GM23248 (cell line): ENCODE results near the gene KRTAP2-2. TPM values are rescaled to one million over a fixed set of nuclear protein-coding genes. Genes with fewer than 3 reads are reported as not detected.
A peak's percentile ranks its signal among the peaks of the same experiment; 100 is the strongest.
"Not testable (repeated sequence)": the region's sequence is repeated elsewhere in the genome, so short reads cannot be mapped to it uniquely, and the experiment has no call there.

Experiments
- DNase-seq: peaks from one replicate; pipeline ENCODE4 v3.0.0-alpha.2; 2015
- H2AFZ ChIP-seq: fragments of 200-600 bp; sonication (generic); 2 replicates; pipeline ENCODE4 v1.6.1; 2016; ENCODE audit warnings: antibody characterized with exemption
- H3F3A ChIP-seq: fragments of 200-600 bp; sonication (generic); 2 replicates; pipeline ENCODE4 v1.6.1; 2016; ENCODE audit warnings: mild to moderate bottlenecking, antibody characterized with exemption, mixed run types; ENCODE audit not compliant: insufficient read depth
- H3K27ac ChIP-seq: fragments of 200-600 bp; sonication (generic); 2 replicates; pipeline ENCODE4 v1.5.1; 2016; ENCODE audit warnings: mild to moderate bottlenecking
- H3K27me3 ChIP-seq: fragments of 200-600 bp; sonication (generic); replicated peaks from 2 replicates; pipeline ENCODE4 v1.6.1; 2016; ENCODE audit warnings: mild to moderate bottlenecking; ENCODE audit not compliant: insufficient read depth
- H3K36me3 ChIP-seq: fragments of 200-600 bp; sonication (generic); 2 replicates; pipeline ENCODE4 v1.6.1; 2016; ENCODE audit warnings: low read depth, mild to moderate bottlenecking
- H3K4me1 ChIP-seq: fragments of 200-600 bp; sonication (generic); 2 replicates; pipeline ENCODE4 v1.6.1; 2016; ENCODE audit warnings: mild to moderate bottlenecking; ENCODE audit not compliant: insufficient read depth
- H3K4me2 ChIP-seq: fragments of 200-600 bp; sonication (generic); one replicate; pipeline ENCODE4 v1.6.1; 2016; ENCODE audit warnings: mild to moderate bottlenecking; ENCODE audit not compliant: unreplicated experiment
- H3K4me3 ChIP-seq: fragments of 200-600 bp; sonication (generic); 2 replicates; pipeline ENCODE4 v1.5.1; 2016; ENCODE audit warnings: mild to moderate bottlenecking
- H3K79me2 ChIP-seq: fragments of 200-600 bp; sonication (generic); 2 replicates; pipeline ENCODE4 v1.6.1; 2016; ENCODE audit warnings: mild to moderate bottlenecking; ENCODE audit not compliant: insufficient read depth
- H3K9ac ChIP-seq: fragments of 200-600 bp; sonication (generic); 2 replicates; pipeline ENCODE4 v1.6.1; 2016; ENCODE audit warnings: mild to moderate bottlenecking
- H3K9me2 ChIP-seq: fragments of 200-600 bp; sonication (generic); 2 replicates; pipeline ENCODE4 v1.6.1; 2016; ENCODE audit warnings: mixed run types, mild to moderate bottlenecking, moderate library complexity; ENCODE audit not compliant: insufficient read depth
- H3K9me3 ChIP-seq: fragments of 200-600 bp; sonication (generic); one replicate; pipeline ENCODE4 v1.6.1; 2017; ENCODE audit warnings: low read depth
- H4K20me1 ChIP-seq: fragments of 200-600 bp; sonication (generic); 2 replicates; pipeline ENCODE4 v1.6.0; 2016; ENCODE audit not compliant: insufficient read depth
- EZH2 ChIP-seq: fragments of 200-600 bp; sonication (generic); IDR thresholded peaks from 2 replicates; pipeline ENCODE4 v1.6.1; 2018; ENCODE audit warnings: antibody characterized with exemption, mild to moderate bottlenecking; ENCODE audit not compliant: insufficient read depth, poor library complexity, severe bottlenecking
- EZH2phosphoT487 ChIP-seq: fragments of 200-600 bp; sonication (generic); IDR thresholded peaks from 2 replicates; pipeline ENCODE4 v1.6.1; 2018; ENCODE audit warnings: antibody characterized with exemption, moderate library complexity, mild to moderate bottlenecking, low read depth; ENCODE audit not compliant: insufficient read depth
- WGBS, 2 experiments: methylation state at CpG; one replicate each; pipeline ENCODE4 v1.1.6; 2015 to 2017; ENCODE audit warnings: low lambda C conversion rate in 2 of 2, low coverage in 1 of 2; ENCODE audit errors: missing lambda C conversion rate in 2 of 2; 5-methylcytosine and 5-hydroxymethylcytosine counted together
- in situ Hi-C: fragments of 300-500 bp; cut with MboI; formaldehyde crosslinking; loops from 2 replicates; pipeline ENCODE4 v1.15.0; 2020
- polyA plus RNA-seq: library from polyadenylated mRNA; unstranded; fragments of >200 nt; fragmentation: Nextera tagmentation; extraction: Ambion mirVana; gene quantifications from 2 replicates; pipeline ENCODE4 v1.2.1, GENCODE V29; 2016
- total RNA-seq: library from RNA; depleted of rRNA; stranded (reverse); fragments of >200 nt; shearing (Covaris generic); gene quantifications from 2 replicates; pipeline ENCODE4 v1.2.3, GENCODE V29; 2014

The KRTAP2-2 gene
- total and polyA plus RNA-seq, 2 experiments from 2014 or later = 0.74 TPM; not detected in 1

DNA sequence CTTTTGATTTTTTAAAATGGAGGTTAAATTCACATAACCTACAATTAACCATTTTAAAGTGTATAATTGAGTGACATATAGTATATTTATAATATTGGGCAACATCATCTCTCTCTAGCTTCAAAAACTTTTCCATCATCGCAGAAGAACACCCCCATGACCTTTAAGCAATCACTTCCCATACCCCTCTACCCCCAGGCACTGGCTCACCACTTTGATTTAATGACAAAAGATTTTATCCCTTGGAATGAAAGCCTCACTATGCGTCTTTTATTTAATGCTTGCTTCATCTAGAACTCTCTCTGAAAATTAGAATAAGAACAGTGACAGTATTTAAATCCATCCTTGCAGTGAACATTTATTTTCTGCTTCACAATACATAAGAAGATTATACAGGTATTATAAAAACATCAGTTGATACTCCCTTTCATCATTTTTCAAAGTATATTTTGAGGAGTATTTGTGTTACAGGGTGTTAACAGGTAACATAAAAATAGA is 17.1 kb downstream of the KRTAP2-2 start:
- in situ Hi-C loops = no loop called here
- H3K27ac ChIP-seq = no peak overlapping the region
- peaks cover 5% of the 10 kb centered on the region; the same call in 1 of the 2 replicates for H3F3A ChIP-seq
- no peak overlapping the region for H3K4me3 ChIP-seq
- H3K9ac ChIP-seq = no peak overlapping the region
- no peaks in the 10 kb centered on the region for H3K36me3 ChIP-seq
- H3K9me3 ChIP-seq = no peaks in the 10 kb centered on the region
- no peak overlapping the region for H3K4me2 ChIP-seq
- H3K27me3 ChIP-seq = no peaks in the 10 kb centered on the region
- H3K9me2 ChIP-seq = no peaks in the 10 kb centered on the region
- no peaks in the 10 kb centered on the region for H4K20me1 ChIP-seq
- DNase-seq = no peak
- H3K4me1 ChIP-seq = peaks cover 34% of the 10 kb centered on the region
- no peaks in the 10 kb centered on the region for H3K79me2 ChIP-seq
- TF ChIP-seq EZH2 (no peak), EZH2phosphoT487 (no peak)
- no peak overlapping the region for H2AFZ ChIP-seq
- WGBS, 2 experiments = 95 to 97% methylated on average over 2 of the region's 2 CpGs

DNA sequence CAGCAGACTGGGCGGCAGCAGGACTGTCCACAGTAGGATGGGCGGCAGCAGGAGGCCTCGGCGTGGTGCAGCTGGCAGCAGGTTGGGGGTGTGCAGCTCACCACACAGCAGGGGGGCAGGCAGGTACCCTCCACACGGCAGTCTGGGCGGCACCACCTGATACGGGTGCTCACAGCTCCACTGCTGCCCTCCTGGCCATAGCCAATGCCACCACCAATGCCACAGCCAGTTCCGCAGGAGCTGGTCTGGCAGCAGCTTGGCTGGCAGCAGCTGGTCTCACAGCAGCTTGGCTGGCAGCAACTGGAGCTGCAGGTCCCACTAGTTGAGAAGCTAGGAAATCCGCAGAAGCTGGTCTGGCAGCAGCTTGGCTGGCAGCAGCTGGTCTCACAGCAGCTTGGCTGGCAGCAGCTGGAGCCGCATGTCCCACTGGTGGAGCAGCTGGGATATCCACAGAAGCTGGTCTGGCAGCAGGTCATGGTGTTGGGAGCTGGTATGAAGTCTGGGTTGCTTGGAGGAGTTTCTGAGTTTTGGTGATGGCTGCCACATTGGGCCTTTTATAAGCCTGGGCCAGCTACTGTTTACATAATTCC is 20.6 kb downstream of the KRTAP2-2 start, which contains the start of gene KRTAP1-3:
KRTAP1-3 (minus strand) TSS at position 529 of the 590 bp plus-strand sequence; CDS start at position 476, 53 bp downstream.
- H3K9me3 ChIP-seq, DNase-seq, H3K79me2 ChIP-seq, H4K20me1 ChIP-seq, H3K4me2 ChIP-seq, H3K4me3 ChIP-seq, H3K27me3 ChIP-seq, H3F3A ChIP-seq, H3K27ac ChIP-seq, in situ Hi-C loops, H3K9me2 ChIP-seq, H2AFZ ChIP-seq, H3K36me3 ChIP-seq, H3K9ac ChIP-seq: not testable (repeated sequence)
- WGBS, 2 experiments = 92 to 95% methylated on average over 9 to 10 of the region's 10 CpGs
- H3K4me1 ChIP-seq = peaks cover 18% of the 10 kb centered on the region

DNA sequence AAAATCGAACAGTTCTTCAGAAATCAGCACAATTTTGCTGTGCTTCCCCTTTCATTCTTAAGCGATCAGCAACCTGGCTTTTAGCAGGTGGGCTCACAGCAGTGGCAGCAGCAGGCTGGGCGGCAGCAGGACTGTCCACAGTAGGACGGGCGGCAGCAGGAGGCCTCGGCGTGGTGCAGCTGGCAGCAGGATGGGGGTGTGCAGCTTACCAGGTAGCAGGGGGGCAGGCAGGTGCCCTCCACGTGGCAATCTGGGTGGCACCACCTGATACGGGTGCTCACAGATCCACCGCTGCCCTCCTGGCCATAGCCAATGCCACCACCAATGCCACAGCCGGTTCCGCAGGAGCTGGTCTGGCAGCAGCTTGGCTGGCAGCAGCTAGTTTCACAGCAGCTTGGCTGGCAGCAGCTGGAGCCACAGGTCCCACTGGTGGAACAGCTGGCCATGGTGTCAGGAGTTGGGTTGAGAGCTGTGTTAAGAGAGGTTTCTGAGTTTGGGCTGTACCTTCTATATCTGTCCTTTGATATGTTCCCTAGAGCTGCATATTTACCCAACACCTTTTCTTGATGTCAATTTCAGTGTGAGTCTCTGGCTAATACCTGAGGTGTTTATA is 25.3 kb downstream of the KRTAP2-2 start, which contains the start of gene KRTAP1-4:
KRTAP1-4 (minus strand) TSS at position 563 of the 613 bp plus-strand sequence; CDS start at position 446, 117 bp downstream.
- Histone ChIP-seq H3F3A (peaks cover 24% of the 10 kb centered on the region), H3K4me3 (no peak within 1 kb of the TSS), H2AFZ (no peak within 1 kb of the TSS), H3K9ac (no peak within 1 kb of the TSS), H3K4me1 (peaks cover 23% of the 10 kb centered on the region), H3K4me2 (no peak within 1 kb of the TSS), H3K36me3 (no peaks in the 10 kb centered on the region), H3K9me2 (no peaks in the 10 kb centered on the region), H3K27me3 (no peaks in the 10 kb centered on the region), H4K20me1 (no peaks in the 10 kb centered on the region), H3K9me3 (no peaks in the 10 kb centered on the region), H3K27ac (no peak within 1 kb of the TSS), H3K79me2 (no peaks in the 10 kb centered on the region)
- TF ChIP-seq EZH2phosphoT487 (no peak), EZH2 (no peak)
- in situ Hi-C loops = no loop called here
- WGBS, 2 experiments = 82% methylated on average over 12 of the region's 12 CpGs
- DNase-seq = no peak

DNA sequence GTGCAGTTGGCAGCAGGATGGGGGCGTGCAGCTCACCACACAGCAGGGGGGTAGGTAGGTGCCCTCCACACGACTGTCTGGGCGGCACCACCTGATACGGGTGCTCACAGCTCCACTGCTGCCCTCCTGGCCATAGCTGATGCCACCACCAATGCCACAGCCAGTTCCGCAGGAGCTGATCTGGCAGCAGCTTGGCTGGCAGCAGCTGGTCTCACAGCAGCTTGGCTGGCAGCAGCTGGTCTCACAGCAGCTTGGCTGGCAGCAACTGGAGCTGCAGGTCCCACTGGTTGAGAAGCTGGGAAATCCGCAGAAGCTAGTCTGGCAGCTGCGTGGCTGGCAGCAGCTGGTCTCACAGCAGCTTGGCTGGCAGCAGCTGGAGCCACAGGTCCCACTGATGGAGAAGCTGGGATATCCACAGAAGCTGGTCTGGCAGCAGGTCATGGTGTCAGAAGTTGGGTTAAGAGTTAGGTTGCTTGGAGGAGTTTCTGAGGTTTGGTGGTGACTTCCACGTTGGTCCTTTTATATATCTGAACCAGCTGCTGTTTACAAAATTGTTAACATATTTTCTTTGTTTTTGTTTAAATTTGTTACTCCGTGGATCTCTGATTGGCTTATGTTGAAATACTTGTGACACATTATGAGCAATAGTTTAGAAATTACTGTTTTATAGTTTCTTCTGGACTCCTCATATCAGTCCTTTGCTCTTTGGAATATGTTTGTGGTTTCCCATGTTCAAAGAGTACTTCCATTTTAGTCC is 28.1 kb downstream of the KRTAP2-2 start, which contains the start of gene KRTAP1-5:
KRTAP1-5 (minus strand) TSS at position 494 of the 757 bp plus-strand sequence; CDS start at position 441, 53 bp downstream.
- TF ChIP-seq EZH2 (no peak), EZH2phosphoT487 (no peak)
- Histone ChIP-seq H4K20me1 (no peaks in the 10 kb centered on the region), H3K36me3 (no peaks in the 10 kb centered on the region), H3K9me3 (no peaks in the 10 kb centered on the region), H3K4me3 (peak within 1 kb of the TSS; percentile 21; the same call in 1 of the 2 replicates), H2AFZ (no peak within 1 kb of the TSS), H3K9ac (0 out of 2 replicates have a peak within 1 kb of the TSS, but pooled peaks have one; percentile 30), H3K9me2 (no peaks in the 10 kb centered on the region), H3K79me2 (no peaks in the 10 kb centered on the region), H3K27ac (peak within 1 kb of the TSS; percentile 62), H3K4me1 (peaks cover 23% of the 10 kb centered on the region), H3F3A (peaks cover 24% of the 10 kb centered on the region), H3K27me3 (no peaks in the 10 kb centered on the region), H3K4me2 (peak within 1 kb of the TSS; percentile 43)
- in situ Hi-C loops = no loop called here
- DNase-seq = peak; percentile 82
- WGBS, 2 experiments = 47 to 49% methylated on average over 8 to 9 of the region's 9 CpGs
